ENCODE data around the gene ZYX.
"Not testable (repeated sequence)": the region's sequence is repeated elsewhere in the genome, so short reads cannot be mapped to it uniquely, and the experiment has no call there.

The ZYX gene

DNA sequence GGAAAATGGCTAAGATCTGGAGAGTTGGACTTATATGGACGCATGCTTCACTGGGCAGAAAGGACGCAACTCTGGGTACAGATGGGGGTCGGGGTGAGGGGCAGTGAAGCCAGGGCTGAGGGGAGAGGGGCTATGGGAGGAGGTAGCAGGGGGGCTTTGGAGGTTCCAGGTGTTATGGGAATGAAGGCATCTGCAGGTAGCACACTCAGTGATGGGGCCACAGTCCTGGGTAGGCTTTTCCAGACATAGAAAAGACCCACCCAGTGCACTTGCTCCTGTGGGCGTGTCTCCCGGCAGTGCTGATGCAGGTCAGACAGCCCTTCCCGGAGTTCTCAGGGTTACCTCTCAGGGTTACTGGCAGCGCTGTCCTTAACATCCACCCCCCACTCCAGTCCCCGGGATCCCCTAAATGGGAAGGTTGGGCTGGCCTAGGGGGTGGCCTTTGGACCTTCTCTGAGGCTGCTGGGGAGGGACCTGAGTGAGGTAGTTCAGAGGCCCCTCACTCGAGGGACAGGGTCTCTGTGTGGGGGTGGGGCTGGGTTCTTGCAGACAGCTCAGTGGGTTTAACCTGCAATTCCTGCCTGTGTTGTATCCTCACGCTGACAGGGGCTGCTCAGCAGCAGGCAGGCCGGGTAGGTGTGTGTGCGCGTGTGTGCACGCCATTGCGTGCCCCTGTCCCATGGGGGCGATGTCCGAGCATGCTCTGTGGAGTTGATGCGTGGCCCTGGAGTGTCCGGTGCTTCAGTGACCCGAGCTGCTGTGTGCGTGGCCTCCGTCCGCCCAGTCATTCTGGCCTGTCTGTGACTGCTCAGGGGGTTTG lies 6.2 kb downstream of the ZYX start:
- DNase-seq = no peak

DNA sequence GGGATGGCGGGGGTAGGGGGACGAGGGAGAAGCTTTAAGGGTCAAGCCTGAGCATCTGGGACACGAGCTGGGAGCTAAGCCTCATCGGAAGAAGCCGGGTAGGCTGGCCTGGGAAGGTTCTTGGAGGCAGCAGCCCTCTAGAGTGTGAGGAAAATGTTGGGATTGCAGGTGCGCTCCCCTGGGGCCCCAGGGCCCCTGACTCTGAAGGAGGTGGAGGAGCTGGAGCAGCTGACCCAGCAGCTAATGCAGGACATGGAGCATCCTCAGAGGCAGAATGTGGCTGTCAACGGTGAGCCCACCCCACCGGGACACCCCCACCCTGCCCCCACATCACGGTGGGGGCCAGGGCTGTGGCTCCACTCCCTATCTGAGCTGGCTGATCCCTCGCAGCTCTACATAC lies 6.9 kb downstream of the ZYX start:
- no peak for DNase-seq

DNA sequence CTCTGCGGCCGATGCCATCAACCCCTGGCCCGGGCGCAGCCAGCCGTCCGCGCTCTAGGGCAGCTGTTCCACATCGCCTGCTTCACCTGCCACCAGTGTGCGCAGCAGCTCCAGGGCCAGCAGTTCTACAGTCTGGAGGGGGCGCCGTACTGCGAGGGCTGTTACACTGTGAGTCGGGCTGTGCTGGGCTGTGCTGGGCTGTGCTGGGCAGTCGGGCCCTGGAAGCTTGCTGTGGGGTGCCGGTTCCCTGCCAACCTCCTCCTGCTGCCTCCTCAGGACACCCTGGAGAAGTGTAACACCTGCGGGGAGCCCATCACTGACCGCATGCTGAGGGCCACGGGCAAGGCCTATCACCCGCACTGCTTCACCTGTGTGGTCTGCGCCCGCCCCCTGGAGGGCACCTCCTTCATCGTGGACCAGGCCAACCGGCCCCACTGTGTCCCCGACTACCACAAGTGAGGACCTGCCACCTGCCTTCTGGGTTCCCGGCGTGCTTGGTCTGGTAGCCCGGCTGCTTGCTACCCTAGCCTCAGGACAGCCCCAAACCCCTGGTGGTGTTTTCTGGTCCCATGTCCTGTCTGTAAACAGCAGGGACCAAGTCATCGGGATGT lies 7.5 kb downstream of the ZYX start:
- no peak for DNase-seq

DNA sequence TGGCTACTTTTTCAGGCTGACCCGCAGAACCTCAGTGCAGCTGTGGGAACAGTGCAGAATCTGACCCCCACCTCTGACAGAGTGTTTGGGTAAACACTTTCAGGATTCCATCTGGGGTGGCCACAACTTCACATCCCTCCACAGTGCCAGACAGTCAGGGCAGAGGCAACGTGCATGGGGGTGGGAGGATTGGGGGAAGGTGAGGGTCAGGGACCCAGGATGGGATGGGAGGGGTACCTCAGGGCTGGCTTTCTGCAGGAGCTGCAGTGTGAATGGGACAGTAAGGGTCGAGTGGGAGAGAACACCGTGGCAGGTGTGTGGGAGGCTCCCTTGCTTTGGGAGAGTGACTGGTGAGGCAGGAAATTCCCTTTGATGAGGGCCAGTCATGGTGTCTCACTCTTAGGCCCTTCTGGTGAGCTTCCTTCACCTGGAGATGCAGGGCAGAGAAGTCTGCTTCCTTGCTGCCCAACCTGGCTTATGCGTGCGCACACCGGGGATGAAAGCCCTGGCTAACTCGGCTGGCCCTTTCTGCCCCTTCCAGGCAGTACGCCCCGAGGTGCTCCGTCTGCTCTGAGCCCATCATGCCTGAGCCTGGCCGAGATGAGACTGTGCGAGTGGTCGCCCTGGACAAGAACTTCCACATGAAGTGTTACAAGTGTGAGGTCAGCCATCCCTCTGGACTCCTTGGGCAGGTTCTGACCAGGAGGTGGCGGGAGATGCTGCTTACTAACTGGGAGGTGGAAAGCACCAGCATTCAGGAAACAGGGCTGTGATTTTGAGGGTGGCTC lies 8.4 kb downstream of the ZYX start:
- DNase-seq = no peak

DNA sequence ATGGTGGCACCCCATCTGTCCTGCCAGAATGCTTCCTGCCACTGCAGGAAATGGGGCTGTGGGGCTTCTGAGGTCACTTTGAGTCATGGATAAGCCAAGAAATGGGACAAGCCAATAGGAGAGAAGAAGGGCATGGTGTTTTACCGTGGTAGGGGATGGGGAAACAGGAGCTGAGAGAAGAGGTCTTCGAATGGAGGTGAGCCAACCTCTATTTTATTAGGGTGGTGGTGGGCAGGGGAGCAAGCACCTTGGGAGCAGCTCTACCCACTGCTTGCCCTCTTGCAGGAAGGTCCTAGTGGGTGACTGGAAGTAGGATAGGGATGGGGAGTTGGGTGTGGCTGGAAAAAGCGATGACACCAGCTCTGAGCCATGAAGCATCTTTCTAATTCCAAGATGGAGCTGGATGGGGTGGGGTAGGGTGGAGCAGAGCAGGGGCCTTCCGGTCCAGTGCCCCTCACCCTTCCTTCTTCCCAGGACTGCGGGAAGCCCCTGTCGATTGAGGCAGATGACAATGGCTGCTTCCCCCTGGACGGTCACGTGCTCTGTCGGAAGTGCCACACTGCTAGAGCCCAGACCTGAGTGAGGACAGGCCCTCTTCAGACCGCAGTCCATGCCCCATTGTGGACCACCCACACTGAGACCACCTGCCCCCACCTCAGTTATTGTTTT lies 9.1 kb downstream of the ZYX start:
- DNase-seq = no peak

DNA sequence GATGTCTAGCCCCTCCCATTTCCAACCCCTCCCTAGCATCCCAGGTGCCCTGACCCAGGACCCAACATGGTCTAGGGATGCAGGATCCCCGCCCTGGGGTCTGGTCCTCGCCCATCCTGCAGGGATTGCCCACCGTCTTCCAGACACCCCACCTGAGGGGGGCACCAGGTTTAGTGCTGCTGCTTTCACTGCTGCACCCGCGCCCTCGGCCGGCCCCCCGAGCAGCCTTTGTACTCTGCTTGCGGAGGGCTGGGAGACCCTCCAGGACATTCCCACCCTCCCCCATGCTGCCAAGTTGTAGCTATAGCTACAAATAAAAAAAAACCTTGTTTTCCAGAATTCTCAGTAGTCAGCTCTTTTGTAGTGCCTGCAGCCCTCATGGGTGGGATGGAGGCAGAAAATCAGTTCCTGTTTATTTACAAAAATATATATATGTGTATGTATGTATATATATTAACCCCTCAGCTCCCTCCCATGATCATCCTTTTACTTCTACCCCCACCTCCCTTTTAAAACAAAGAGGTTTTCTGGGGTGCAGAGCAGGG lies 9.7 kb downstream of the ZYX start:
- DNase-seq = no peak

DNA sequence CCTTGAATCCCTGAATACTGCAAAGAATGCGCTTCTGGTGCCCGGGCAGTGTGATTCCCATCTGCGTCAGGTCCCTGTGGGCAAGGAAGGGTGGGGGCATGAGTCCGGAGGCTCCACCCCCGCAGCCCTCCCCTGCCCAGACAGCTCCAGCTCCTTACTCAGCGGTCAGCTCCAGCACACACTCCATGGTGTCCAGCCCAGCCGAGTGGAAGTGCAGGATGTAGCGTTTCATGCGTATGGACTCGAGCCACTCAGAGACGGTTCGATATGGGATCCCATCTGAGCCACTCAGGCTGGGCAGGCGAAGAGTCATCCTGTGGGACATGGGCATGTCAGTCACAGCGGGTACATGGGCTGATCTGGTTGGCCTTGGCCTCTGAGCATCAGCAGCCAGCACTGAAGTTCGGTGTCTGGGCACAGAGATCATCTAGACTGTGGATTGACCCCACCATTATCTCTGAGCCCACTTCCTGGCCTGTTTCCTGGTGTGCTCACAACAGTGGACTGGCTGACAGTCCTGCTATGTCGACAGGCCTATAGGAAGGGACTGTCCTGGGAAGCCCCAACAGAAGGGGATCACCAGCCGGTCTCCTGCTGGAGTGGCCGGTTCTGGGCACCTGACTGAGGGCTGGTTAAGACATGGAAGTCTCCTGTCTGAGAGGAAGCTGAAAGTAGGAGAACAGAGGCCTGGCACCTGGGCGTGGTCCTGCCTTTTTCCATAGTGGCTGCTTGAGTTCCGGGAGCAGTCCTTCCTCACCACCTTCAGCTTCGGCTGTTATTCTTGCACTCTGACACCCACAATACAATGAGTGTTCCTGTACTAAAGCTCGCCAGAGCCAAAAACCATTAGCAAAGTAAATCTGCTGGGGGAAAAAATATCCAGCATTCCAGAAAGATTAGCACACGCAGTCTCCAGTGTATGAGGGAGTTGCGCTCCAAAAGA lies 10.6 kb downstream of the ZYX start:
- DNase-seq = peak; percentile 63

DNA sequence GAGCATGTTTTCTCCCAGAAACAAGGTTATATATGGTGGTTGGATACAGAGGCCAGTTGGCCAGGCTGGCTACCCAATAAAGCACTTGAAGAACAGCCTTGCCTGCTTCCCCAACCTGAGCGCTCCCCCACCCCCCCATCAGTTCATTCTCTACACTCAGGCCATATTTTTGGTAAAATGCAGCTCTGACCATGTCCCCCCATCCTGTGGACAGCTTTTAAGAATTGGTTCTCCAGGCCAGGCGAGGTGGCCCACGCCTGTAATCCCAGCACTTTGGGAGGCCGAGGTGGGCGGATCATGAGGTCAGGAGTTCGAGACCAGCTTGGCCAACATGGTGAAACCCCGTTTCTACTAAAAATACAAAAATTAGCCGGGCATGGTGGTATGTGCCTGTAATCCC lies 11.3 kb downstream of the ZYX start:
- DNase-seq = not testable (repeated sequence)

DNA sequence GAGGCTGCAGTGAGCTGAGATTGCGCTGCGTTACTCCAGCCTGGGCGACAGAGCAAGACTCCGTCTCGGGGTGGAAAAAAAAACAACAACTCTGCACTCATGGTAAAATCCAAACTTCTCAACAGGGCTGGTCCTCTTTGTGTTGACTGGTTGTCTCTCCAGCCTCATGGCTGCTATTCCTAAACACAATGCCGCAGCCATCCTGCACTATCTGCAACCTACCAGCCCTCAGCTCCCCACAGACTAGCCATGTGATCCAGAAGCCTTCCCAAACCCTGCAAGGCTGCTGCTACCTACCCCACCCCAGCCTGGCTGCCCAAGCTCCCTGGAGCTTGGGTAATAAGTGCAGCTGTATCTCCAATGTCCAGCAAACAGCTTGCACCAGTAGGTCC lies 11.7 kb downstream of the ZYX start:
- DNase-seq = no peak

DNA sequence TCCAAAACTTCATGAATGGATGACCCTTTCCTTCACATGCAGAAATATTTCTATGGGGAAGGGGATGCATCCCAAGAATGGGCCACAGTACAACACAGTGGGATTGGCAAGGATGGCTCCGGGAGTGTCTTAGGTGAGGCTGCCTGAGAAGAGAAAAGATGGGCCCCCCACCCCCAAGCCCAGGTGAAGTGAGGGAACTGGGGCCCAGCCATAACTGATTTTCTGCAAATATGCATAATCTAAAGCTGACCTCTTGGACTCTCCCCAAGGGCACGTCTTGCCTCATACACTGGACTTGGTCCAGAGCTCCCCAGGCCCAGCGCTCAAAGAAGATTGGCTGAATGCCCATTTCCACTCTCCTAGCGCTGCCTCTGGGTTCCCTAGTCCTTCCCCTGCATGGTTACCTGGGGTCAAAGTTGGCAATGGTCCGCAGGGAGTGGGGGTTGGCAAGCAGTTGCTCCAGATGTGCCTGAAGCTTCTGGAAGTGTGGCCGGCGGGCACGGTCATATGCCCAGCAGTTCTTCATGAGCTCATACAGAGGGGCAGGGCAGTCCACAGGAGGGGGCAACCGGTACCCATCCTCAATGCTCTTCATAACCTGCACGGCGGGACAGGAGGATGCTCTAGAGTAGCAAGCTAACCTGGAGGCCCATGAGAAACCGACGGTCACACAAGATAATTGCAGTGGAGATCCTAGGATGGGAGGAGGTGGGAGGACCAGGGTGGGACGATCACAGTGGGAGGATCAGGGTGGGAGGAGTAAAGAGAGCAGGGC lies 12.3 kb downstream of the ZYX start:
- no peak for DNase-seq

DNA sequence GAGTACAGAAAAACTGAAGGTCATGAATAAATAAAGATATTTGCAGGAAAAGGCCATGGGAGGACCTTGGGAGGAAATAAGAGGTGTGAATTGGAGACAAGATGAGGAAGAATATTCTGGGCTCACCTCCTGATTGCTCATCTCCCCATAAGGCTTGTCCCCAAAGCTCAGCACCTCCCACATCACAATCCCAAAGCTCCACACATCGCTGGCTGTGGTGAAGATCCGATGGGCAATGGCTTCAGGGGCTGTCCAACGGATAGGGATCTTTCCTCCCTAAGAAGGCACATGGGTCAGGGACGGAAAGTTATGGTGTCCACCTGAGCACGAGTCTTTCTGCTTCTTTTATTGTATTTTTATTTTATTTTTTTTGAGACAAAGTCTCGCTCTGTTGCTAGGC lies 12.9 kb downstream of the ZYX start:
- DNase-seq = no peak

DNA sequence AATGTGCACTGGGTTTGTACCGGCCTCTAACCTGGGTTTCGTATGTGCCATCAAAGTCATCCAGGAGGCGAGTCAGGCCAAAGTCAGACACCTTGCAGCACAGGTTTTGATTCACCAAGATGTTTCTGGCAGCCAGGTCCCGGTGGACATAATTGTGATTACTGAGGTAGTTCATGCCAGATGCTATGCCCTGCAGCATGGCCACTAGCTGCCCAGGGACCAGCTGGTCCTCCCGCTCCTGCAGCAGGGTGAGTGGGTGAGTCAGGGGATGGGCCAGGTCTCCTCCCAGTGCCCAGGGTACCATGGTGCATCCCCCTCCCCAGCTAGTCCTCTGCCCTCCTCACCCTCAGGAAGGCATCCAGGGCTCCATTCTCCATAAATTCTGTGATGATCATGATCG lies 13.6 kb downstream of the ZYX start:
- no peak for DNase-seq

DNA sequence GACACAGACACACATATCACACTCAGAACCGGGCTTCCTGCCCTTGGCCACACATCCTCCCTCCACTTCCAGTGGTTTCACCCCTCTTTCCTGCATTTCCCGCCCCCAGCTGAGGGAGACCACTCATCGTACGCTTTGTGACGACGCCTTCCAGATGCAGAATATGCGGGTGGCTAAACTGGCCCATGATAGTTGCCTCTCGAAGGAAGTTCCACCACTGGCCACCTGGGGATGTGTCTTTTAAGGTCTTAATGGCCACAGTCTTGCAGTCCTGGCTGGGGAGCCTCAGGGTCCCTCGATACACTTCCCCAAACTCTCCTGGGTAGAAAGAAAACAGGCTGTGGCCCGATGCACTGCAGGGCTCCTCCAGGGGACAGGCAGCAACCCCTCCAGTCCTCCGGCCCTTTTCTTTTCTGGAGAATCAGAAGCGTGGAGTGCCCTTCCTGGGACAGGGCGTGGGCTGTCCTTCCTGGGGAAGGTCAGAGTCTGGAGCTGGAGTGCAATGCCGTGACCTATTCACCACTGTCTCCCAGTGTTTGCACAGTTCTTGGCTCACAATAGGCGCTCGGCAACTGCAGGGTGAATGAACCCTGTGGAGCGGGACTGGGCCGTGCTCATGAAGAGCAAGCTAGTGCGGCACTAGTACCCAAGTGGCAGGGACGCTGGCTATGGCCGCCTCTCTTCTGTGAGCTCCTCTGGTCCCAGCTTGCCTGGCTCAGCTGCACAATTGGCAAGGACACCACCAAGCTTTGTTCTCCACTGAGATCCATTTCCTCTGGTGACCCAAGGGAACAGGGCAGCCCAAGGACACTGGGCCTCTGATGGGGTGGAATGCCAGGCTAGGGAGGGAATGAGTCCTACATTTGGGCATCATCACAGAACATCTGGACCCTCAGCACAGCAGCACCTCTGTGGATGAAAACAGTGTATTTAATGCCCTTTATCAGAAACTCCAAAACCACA lies 14.3 kb downstream of the ZYX start:
- no peak for DNase-seq

DNA sequence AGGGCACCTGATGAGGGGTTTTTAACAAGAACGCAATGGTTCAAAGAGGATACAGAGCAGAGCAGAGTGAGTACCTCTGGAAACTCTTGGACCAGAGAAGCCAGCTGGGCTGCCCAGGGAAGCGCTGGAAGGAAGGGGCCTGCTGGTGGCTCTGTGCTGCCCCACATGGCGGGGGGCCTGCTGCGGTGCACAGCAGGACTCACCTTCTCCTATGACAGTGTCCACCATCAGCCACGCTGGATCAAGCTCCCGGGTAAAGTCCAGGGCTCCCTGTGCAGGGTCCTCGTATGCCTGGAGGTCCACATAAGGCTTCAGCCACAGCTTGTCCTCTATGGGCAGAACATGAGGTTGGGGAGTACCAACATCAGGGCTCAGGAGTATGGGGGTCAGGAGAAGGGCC lies 15.0 kb downstream of the ZYX start:
- DNase-seq = no peak

DNA sequence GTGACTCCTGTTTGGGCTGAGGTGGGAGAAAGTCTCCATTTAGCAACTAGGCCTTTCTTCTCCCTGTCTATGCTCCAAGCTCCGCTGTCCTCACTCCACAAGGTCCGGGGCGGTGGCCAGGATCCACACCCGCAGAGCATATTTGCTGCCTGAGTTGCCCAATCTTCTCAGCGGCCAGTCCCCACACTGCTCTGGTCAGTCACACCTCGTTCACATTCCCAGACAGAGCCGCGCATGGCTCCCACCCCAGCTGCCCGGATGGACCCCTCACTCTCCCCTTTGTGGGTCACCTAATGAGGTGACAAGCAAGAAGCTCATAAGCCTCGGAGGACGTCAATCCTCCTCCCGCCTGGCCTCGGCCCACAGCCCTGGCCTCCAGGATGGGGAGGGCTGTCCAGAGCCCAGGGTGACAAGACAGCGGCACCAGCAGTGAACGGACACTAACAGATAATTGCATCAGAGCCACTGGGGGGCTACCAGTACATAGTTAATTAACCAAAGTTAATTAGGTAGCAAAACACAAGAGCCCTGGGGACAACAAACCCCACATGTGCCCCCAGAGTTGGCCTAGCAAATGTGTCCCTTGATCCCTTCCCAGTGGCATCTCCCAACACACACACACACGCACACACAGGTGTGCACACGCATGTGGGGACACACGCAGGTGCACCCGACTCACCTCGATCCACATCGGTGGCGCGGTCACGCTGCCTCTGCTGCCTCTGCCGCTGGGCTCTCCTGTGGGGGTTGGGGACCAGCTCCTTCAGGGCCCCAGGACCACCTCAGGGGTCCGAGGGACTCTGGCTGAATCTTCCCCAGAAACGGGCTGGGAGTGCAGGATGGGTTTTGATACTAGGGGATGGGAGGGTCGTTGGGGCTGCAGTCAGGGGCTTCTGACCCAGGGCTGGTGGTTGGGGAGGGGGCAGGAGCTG lies 15.7 kb downstream of the ZYX start:
- DNase-seq = no peak

DNA sequence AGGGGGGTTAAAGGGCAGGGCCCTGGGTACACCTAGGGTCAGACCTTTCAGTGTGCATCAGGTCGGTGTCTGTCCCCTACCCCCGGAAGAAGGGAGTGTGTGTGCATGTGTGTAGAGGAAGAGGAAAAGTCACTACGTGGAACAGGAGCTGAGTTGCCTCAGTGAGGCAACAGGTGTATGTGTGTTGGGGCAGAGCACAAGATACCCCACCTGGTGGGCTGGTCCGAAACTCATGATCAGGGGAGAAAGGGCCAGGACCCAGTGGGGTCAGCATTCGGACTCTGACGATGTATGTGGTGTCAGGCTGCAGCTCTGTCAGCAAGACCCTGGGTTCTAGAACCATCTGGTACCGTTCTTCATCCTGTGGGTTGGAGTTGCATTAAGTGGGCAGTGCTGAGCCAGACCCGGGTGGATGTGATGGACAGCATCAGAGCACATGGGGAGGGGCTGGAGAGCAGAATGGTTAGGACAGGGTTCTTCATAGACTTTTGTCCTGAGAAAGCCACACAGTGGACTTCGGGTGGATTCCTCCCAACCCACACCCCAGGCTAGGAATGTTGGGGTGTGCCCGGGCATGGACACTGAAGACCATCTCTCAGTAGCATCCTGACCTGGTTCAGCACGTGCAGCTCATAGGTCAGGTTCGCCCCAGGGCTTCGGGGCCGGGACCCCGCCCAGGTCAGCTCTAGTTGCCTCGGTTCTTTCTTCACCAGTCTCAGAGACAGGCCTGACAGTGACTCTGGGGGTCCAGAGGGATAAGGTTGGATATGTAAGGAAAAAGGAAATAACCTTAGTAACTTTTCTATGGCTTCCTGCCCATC lies 16.8 kb downstream of the ZYX start:
- DNase-seq = no peak

DNA sequence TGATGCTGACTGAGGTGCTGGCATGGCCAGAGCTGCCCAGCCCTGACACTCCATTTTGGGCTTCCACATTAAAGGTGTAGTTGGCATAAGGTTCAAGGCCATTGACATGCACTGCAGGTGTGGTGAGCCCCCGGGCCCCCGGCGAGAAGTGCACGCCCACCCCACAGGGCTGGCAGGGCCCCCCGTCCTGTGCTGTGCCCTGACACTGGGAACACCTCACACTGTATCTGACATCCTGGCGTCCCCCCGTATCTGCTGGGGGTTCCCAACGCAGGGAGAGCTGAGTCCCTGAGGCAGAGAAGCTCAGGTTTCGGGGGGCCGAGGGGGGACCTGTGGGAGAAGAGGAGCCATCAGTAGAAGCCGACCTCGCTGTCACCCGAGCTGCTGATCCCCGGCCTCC lies 17.5 kb downstream of the ZYX start:
- no peak for DNase-seq

DNA sequence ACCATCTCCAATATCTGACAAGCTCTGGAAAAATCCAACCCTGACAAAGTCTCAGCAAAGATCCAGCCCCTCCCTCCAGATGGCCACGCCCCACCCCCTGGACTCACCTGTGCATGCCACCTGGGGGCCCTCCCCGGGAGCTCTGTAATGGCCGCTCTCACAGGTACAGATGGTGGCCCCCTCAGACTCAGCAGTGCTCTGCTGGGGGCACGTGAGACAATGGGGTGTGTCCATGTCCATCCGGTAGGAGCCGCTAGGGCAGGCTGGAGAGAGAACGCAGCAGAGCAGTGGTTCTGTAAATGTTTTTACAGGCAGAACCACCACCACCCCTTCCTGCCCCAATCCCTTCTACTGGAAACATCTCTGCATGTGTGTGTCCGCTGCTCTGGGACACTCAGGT lies 18.0 kb downstream of the ZYX start:
- no peak for DNase-seq

Measured in femur (tissue), 1 donor.